Thyroid gland (tissue), 4 donors: ENCODE results near the gene HLCS. TPM values are rescaled to one million over a fixed set of nuclear protein-coding genes. Genes with fewer than 3 reads are reported as not detected.

ENCODE experiments used
- DNase-seq, 2 donors: peaks; one replicate each; pipeline ENCODE4 v3.0.0-alpha.2; 2019
- H3K27ac ChIP-seq, 3 donors: fragments of 200-600 bp; sonication (generic); 1 replicate in 2 of 3; 2 replicates in 1 of 3; pipeline ENCODE4 v1.5.1; 2016 to 2019; ENCODE audit warnings: mild to moderate bottlenecking in 1 of 3, moderate library complexity in 1 of 3
- H3K27me3 ChIP-seq: fragments of 200-600 bp; sonication (generic); one replicate; pipeline ENCODE4 v1.5.1; 2019
- H3K36me3 ChIP-seq, 2 donors: fragments of 200-600 bp; sonication (generic); one replicate each; pipeline ENCODE4 v1.5.1; 2016 to 2019
- H3K4me1 ChIP-seq, 2 donors: fragments of 200-600 bp; sonication (generic); one replicate each; pipeline ENCODE4 v1.5.1; 2017 to 2019
- H3K4me3 ChIP-seq, 3 donors: fragments of 200-600 bp; sonication (generic); replicated peaks in 1 of 3; 1 replicate in 2 of 3; 2 replicates in 1 of 3; pipeline ENCODE4 v1.5.1; 2016; ENCODE audit warnings: mild to moderate bottlenecking in 1 of 3
- H3K9me3 ChIP-seq: fragments of 200-600 bp; sonication (generic); one replicate; pipeline ENCODE4 v1.5.1; 2017
- CTCF ChIP-seq, 6 experiments: fragments of 200-600 bp in 3 of 6; fragments of 450-650 bp in 3 of 6; sonication (generic) in 3 of 6; IDR thresholded peaks; one replicate each; pipeline ENCODE4 v1.5.1; 2016 to 2019; ENCODE audit warnings: antibody characterized with exemption in 6 of 6, mild to moderate bottlenecking in 2 of 6, inconsistent platforms in 1 of 6, moderate library complexity in 1 of 6
- POLR2A ChIP-seq, 2 donors: fragments of 450-650 bp; IDR thresholded peaks; one replicate each; pipeline ENCODE4 v1.6.1; 2017; ENCODE audit warnings: antibody characterized with exemption in 2 of 2, mild to moderate bottlenecking in 2 of 2, moderate library complexity in 1 of 2
- WGBS, 2 donors: methylation state at CpG; one replicate each; pipeline ENCODE4 v1.1.5; 2017; 5-methylcytosine and 5-hydroxymethylcytosine counted together
- intact Hi-C: fragments of 100-400 bp; cut with DNase I; formaldehyde crosslinking; loops from one replicate; pipeline ENCODE4 v1.15.1; 2023
- total RNA-seq, 4 donors: library from RNA; depleted of rRNA; stranded (reverse); fragments of >200 nt; gene quantifications; one replicate each; pipeline ENCODE4 v1.2.3, GENCODE V29; 2016

HLCS gene
- total RNA-seq, 4 donors from 2014 or later: 34.2 to 70.7 (median 43.4) TPM

GRCh38 chr21:36761685-36762084 lies 204.8 kb downstream of the HLCS start:
- no peak for DNase-seq
- TF ChIP-seq POLR2A (IDR thresholded peaks at IDR 0.05): no peak
- no peak for TF ChIP-seq CTCF (IDR thresholded peaks at IDR 0.05)
- Histone ChIP-seq H3K4me3 (no peak overlapping the region), H3K27ac (no peak overlapping the region), H3K36me3 (no peaks in the 10 kb centered on the region), H3K4me1 (no peaks in the 10 kb centered on the region), H3K9me3 (no peaks in the 10 kb centered on the region), H3K27me3 (no peaks in the 10 kb centered on the region)
- 93 to 97% methylated on average over 11 of the region's 11 CpGs for WGBS, 2 donors
- intact Hi-C loops: no loop called here

- TF ChIP-seq CTCF (IDR thresholded peaks at IDR 0.05) (no peak), POLR2A (IDR thresholded peaks at IDR 0.05) (no peak)
- no peak for DNase-seq
- Histone ChIP-seq H3K4me3 (no peak overlapping the region), H3K9me3 (no peaks in the 10 kb centered on the region), H3K27me3 (no peaks in the 10 kb centered on the region), H3K4me1 (no peaks in the 10 kb centered on the region), H3K36me3 (no peaks in the 10 kb centered on the region), H3K27ac (no peak overlapping the region)
- intact Hi-C loops: no loop called here
- WGBS, 2 donors: 84 to 90% methylated on average over 12 of the region's 12 CpGs
These were observed 207.0 kb downstream of the HLCS start for GRCh38 chr21:36759348-36760083.

GRCh38 chr21:36757196-36757595 lies 209.3 kb downstream of the HLCS start:
- intact Hi-C loops: no loop called here
- 97% methylated on average over 6 of the region's 6 CpGs for WGBS, 2 donors

GRCh38 chr21:36756527-36756926 lies 209.9 kb downstream of the HLCS start:
- 86 to 91% methylated on average over 7 of the region's 7 CpGs for WGBS, 2 donors

More at GRCh38 chr21:36757196-36757595, 209.3 kb downstream of the HLCS start:
- Histone ChIP-seq H3K4me3 (no peak overlapping the region), H3K4me1 (no peaks in the 10 kb centered on the region), H3K9me3 (no peaks in the 10 kb centered on the region), H3K27ac (no peak overlapping the region), H3K27me3 (no peaks in the 10 kb centered on the region), H3K36me3 (no peaks in the 10 kb centered on the region)
- no peak for TF ChIP-seq POLR2A (IDR thresholded peaks at IDR 0.05)
- TF ChIP-seq CTCF (IDR thresholded peaks at IDR 0.05): no peak
- DNase-seq: no peak

More at GRCh38 chr21:36756527-36756926, 209.9 kb downstream of the HLCS start:
- DNase-seq: no peak
- H3K36me3 ChIP-seq: peaks cover 0 to 4% of the 10 kb centered on the region in 2 donors
- H3K9me3 ChIP-seq: no peaks in the 10 kb centered on the region
- TF ChIP-seq CTCF (IDR thresholded peaks at IDR 0.05) (no peak), POLR2A (IDR thresholded peaks at IDR 0.05) (no peak)
- H3K27ac ChIP-seq: no peak overlapping the region
- no peaks in the 10 kb centered on the region for H3K4me1 ChIP-seq
- no peak overlapping the region for H3K4me3 ChIP-seq
- intact Hi-C loops: no loop called here
- H3K27me3 ChIP-seq: no peaks in the 10 kb centered on the region
